Stimulated activated CD4-positive, alpha-beta T cell treated with anti-CD3 and anti-CD28 coated beads, Interleukin-15, amount 100 ng/mL, for 24 hours (primary cell): Measurements from ENCODE around the gene PSTPIP2.
A peak's percentile ranks its signal among the peaks of the same experiment; 100 is the strongest.
"Not testable (repeated sequence)": the region's sequence is repeated elsewhere in the genome, so short reads cannot be mapped to it uniquely, and the experiment has no call there.

Experiments used
- DNase-seq: peaks from one replicate; pipeline ENCODE4 v3.0.0-alpha.2; 2020

PSTPIP2 gene

DNA sequence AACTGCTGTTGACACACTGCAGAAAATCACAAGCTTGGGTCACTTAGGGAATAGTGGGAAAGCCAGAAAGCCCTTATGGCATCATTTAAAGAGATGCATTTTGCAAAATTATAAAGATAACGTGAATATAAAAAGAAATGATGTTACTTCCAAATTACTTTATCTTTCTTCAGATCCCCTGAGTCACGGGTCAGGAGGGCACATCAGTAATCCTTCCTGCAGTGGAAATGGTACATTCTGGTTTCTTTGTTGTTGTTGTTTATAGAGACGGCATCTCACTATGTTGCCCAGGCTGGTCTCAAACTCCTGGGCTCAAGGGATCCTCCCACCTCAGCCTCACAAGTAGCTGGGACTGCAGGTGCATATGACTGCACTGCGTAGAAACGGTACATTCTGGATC lies 95.1 kb downstream of the PSTPIP2 start:
- no peak for DNase-seq

DNA sequence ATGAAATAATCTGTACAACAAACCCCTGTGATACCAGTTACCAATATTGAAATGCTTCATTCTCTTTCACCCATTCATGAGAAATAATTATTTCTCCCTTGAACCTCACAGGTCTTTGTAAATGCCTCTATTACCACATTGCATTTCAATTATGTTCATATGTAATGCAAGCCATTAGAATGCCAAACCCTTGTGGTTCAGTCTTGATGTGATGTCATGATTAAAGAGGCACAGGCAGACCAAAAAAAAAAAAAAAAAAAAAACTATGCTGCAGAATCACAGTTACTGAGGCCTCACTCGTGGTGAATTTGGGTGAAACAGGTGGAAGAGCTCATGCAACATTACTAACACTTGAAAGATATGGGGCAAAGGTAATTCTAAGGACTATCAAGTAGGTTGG lies 95.5 kb downstream of the PSTPIP2 start:
- DNase-seq: no peak

DNA sequence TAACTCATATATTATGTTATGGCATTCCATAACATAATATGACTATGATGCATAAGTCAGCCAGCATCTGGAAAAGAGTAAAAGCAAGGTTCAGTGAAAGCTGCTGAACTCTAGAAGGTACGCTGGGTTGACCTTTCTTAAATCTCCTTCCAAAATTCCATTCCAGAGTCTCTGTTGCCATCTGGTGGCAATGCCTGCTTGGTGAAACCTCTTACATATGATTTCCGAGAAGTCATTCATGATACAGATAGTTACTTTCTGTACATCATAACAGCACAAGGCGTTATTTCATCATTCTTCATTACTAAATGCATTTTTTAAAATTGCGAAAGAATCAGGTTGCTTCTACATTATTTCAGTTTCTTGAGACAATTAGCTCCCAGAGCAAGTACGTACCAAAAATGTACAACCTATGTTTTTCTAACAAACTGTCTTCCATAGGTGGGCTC lies 97.9 kb downstream of the PSTPIP2 start:
- peak; percentile 72 for DNase-seq

DNA sequence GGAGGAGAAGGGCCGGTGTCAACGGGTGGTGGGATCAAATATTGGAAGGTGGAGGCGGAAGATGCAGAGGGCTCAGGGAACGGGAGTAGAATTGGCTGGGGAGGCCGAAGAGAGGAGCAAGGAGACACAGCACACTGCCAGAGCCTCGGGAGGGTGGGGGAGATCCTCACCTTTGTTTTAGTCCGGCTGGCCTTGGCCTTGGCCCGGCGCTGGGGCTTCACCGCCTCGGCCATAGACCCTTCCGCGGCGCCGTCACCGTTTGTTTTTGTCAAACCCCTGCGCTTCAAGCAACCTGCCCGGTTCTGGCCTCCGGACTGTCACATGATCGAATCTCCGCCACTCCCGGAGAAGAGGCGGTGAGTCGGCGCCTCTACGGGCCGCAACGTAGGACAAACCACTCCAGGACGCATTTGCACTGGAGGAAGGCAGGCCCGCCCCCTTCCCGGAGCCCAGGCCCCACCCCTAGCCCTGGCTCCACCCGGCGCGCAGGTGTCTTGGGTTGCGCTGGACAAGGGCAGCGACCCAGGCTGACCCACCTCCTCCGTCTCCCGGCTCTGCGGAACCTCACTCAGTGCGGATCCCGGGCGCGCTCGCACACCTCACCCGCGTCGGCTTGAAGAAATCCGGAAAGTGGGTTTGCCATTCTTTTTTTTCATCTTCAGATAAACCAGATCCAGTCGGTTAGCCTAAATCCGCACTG lies 104.9 kb downstream of the PSTPIP2 start, which contains the start of gene EPG5:
TSS of gene EPG5 (minus strand) at position 323 of the 700 bp plus-strand sequence. CDS start at position 233, 90 bp downstream.
- DNase-seq: peak; percentile 95

DNA sequence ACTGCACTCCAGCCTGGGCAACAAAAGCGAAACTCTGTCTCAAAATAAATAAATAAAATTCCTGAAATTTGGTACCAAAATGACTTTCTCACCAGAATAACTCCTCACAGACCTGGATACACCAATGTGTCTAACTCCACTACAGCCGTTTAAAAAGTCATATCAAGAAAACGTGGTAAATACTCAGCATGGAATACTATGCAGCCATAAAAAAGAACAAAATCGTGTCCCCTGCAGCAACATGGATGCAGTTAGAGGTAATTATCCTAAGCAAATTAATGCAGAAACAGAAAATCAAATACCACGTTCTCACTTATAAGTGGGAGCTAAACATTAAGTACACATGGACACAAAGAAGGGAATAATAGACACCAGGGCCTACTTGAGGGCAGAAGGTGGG lies 107.1 kb downstream of the PSTPIP2 start:
- DNase-seq: not testable (repeated sequence)

DNA sequence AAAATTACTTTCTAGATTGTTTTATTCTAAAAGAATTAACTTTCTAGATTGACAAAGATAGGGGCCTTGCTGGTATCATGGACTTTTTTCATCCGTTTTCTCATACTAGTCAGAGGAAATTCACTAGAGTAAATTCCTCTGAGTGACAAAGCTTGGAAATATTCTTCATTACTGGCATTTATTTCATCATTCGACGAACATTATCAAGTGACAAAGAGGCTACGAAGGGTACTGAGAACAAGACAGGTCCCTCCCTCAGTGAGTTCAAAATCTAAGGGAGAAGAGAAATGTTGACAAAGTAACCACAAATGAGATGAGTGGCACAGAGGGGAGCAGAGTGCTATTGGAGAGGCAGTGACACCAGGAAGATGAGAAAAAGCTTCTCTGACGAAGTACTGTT lies 109.2 kb downstream of the PSTPIP2 start:
- no peak for DNase-seq

DNA sequence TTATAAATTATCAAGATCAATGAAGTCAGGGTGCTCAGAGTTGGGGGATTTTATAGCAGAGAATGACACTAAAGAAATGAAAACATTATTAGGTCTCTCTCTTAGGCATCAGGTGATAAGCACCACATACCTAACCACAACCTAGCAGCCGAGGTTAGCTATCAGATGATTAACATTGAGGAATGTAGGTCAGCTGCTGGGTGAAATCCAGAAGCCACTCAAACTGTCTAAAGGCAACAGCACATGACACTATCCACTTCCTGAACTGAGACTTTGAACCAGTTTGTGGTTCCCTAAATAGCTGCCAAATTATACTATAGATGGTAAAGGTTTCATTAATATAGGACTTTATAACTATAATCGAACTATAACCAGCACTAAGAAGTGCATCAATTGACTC lies 109.6 kb downstream of the PSTPIP2 start:
- peak; percentile 23 for DNase-seq

DNA sequence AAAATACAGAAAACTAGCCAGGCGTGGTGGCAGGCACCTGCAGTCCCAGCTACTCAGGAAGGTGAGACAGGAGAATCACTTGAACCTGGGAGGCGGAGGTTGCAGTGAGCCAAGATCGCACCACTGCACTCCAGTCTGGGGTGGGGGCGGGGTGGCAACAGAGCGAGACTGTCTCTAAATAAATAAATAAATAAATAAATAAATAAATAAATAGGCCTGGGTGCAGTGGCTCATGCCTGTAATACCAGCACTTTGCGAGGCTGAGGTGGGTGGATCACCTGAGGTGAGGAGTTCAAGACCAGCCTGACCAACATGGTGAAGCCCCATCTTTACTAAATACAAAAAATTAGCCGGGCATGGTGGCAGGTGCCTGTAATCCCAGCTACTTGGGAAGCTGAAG lies 112.6 kb downstream of the PSTPIP2 start:
- not testable (repeated sequence) for DNase-seq

DNA sequence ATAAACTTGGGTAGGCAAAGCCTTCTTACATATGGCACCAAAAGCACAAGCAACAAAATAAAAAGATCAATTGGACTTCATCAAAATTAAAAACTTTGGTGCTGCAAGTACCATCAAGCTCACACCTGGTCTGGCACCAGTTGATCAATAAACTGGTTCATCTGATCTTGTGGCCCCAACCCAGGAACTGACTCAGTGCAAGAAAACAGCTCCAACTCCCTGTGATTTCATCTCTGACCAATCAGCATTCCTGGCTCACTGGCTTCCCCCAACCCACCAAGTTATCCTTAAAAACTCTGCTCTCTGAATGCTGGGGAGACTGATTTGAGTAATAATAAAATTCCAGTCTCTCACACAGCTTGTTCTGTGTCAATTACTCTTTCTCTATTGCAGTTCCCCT lies 113.3 kb downstream of the PSTPIP2 start:
- DNase-seq: no peak

DNA sequence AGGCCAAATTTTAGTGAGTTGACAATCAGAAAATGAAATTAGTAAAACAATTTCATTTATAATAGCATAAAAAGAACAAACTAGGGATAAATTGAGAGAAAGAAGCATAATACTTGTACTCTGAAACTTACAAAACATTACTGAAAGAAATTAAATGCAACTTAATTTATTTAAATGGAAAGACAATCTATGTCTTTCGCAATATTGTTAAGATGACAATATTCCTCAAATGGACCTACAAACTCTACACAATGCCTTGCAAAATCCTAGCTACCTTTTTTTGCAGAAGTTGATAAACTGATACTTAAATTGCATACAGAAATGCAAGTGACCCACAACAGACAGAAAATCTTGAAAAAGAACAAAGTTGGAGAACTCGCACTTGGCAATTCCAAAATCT lies 114.0 kb downstream of the PSTPIP2 start:
- DNase-seq: no peak

DNA sequence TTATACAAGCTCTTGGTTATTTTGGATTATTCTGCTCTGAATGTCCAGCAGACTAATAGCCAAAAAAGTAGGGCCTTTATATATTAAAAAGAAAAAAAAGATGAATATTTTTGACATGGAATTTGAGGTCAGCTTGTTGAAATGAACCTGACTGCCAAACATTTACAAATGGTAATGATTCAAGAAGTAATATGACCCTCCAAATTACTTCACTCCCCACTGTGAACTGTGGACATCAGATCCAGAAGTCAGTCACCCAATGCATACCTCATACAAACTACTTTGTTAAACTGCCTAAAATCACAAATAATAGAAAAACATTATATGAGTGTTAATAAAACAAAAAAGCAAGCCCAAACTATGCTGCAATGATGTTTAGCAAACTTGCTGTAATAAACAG lies 115.0 kb downstream of the PSTPIP2 start:
- no peak for DNase-seq

DNA sequence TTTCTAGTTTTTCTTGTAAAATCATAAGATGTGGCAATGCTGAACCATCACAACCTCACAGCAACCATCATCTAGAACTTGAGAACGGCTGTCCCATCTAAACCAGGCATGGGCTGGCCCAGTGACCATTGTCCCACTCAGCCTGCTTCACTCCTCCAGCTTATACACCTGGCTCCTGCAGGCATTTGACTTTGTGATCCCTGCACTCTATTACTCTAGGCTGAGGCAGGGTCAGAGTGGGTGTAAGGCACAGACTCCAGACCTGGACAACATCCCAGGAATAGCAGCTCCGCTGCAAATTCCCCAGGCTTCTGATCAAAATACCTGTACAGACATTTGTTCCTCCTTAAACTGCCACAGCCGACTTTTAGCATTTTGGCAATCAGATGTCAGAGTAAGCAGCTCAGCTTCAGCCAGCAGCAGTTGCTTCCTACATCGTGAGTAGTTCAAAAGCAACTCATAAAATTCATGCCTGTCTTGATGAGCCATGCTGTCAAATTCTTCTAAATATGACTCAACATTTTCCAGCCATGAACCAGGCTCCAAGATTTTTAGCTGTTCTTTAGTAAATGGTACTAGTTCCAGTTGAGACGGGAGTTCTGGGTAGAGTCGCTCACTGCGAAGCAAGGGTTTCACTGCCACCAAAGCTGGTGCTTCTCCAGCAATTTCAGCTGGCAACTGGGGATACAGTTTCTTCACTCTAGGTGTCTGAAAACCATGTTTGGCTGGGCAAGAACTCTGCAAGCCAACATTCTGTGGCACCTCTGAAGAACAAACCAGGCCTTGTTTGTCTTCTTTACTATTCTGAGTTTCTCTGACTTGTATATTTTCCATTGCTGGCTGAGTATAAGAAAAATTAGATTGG lies 117.8 kb downstream of the PSTPIP2 start:
- DNase-seq: no peak

DNA sequence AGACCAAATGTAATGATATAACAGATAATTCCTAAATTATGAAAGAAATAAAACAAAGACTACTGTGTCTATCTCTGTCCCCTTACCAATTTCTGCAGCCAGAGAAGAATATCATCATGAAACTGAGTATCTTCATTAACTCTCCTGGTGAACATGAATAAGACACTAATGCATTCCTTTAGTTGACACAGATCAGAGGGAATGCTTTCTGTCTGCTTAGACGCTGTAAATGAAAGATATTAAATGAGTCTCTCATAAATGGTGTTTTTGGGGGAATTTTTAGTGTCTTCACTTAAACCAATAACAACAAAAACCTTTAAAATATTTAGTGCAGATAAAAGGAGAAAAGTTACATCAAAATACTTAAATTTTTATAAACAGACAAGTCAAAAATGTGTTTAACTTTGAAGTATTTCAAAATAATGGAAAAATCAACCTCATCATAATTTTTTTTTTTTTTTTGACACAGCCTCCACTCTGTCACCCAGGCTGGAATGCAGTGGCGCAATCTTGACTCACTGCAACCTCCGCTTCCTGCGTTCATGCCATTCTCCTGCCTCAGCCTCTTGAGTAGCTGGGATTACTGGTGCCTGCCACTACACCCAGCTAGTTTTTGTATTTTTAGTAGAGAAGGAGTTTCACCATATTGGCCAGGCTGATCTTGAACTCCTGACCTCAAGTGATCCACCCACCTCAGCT lies 120.9 kb downstream of the PSTPIP2 start:
- DNase-seq: no peak

DNA sequence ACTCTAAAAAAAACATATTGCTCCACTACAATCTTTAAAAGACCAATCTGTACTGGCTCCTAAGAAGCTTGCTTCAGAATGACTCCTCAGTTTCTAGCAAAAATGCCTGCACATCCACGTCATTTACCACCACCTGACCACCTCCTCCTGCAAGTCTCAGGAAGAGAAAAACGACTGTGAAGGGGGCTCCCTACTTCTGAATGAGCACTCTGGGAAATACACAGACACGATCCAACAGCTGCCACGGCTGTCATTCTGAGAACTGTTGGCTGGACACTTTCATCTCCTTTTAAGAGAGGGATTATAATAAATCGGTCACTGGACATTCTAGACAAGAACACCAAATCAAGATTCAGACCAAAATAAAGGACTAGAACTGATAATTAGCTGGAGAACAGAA lies 126.4 kb downstream of the PSTPIP2 start:
- DNase-seq: no peak

DNA sequence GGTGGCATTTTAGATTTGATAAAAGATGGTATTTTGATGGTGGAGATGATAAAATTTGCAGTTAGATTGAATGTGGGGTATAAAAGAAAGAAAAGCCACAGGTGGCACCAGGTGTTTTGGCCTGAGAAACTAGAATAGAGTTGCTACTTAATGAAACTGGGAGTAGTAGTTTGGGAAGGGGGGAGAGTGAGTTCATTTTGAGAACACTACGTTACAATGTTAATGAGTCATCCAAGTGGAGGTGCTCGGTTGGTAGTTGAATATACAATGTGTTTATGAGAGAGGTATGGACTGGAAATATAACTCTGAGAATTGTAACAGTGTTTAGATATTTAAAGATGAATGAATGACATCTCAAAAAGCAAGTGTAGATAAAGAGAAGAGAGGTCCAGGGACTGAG lies 131.3 kb downstream of the PSTPIP2 start:
- no peak for DNase-seq

DNA sequence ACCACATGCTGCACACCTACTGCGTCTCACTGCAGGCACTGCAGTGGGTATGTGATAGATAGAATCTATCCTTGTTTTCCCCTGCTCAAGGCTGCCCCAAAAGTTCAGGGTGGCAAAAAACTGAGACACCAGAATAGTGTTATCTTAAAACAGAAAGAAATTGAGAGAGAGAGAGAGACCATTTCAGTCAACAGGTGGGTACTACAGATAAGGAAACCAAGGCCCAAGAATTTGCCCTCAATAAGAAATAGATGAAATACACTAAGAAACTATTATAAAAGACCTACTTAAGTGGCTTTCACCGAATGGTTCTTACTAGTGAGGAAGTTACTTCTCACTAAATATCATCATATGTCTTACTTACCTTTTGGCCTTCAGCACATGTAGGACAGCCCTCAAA lies 132.8 kb downstream of the PSTPIP2 start:
- DNase-seq: no peak

DNA sequence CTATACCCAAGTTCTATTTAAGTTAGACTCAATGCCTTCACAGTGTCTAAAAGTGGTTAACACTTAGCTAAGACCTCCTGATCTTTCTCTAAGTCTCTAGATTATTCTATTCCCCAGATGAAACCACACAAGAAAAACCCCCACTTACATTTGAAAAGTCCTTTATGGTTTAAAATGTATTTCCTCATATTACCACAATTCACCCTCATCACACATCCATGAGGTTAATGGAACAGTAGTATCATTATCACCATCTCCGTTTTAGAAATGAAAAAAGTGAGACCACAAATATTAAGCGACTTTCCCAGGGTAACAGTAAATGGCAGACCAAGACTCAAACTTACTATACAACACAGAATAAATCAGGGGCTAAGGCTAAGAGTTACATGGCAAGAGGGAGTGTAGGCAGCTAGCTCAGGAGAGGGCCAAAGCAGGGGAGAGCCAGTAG lies 133.5 kb downstream of the PSTPIP2 start:
- DNase-seq: no peak

DNA sequence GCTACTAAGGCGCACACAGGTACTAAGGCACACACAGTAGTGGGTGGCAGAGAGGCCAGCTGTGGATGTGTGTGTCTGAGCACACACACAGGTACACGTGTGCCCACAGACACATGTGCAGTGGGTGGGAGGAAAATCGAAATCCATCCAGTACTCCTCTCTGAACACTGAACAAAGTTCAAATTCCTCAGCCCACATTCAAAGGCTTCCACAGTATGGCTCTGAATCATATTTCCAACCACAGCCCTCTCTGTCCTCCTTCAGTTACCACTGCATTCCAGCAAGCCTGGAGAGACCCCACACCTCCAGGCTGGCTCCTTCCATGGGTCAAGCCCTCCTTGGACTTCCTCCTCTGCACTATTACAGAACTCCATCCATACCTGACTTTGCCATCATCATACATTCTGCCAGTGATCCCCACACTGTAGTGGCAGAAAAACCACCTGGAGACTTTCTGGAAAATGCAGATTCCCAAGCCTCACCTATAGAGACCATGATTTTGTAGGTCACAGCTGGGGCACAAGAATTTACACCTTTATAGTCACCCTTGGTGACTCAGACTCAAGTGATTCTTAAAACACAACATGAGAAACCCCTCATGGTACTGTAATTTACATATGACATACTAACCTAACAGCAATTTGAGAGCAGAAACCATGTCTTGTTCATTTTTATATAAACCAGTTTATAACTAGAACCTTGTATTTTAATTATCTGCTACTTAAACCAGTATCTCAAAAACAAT lies 136.3 kb downstream of the PSTPIP2 start:
- no peak for DNase-seq
